Retinal pigment epithelial cell (primary cell): Measurements from ENCODE around the gene PLP2.
A peak's percentile ranks its signal among the peaks of the same experiment; 100 is the strongest.

Experiments
- DNase-seq: peaks from one replicate; pipeline ENCODE4 v3.0.0-alpha.2; 2010; ENCODE audit warnings: low read depth
- H3K4me3 ChIP-seq: 2 replicates; pipeline ENCODE4 v1.5.1; 2011; ENCODE audit warnings: mild to moderate bottlenecking, low read length, control low read depth, moderate library complexity
- CTCF ChIP-seq: conservative IDR thresholded peaks from 2 replicates; pipeline ENCODE4 v1.5.1; 2011; ENCODE audit warnings: low read depth, low read length, control low read depth, inconsistent platforms

Gene PLP2

GRCh38 chrX:49183701-49184281 is 12.1 kb downstream of the PLP2 start:
- TF ChIP-seq CTCF = no peak
- peak overlapping the region; percentile 21 for H3K4me3 ChIP-seq
- no peak for DNase-seq

DNA sequence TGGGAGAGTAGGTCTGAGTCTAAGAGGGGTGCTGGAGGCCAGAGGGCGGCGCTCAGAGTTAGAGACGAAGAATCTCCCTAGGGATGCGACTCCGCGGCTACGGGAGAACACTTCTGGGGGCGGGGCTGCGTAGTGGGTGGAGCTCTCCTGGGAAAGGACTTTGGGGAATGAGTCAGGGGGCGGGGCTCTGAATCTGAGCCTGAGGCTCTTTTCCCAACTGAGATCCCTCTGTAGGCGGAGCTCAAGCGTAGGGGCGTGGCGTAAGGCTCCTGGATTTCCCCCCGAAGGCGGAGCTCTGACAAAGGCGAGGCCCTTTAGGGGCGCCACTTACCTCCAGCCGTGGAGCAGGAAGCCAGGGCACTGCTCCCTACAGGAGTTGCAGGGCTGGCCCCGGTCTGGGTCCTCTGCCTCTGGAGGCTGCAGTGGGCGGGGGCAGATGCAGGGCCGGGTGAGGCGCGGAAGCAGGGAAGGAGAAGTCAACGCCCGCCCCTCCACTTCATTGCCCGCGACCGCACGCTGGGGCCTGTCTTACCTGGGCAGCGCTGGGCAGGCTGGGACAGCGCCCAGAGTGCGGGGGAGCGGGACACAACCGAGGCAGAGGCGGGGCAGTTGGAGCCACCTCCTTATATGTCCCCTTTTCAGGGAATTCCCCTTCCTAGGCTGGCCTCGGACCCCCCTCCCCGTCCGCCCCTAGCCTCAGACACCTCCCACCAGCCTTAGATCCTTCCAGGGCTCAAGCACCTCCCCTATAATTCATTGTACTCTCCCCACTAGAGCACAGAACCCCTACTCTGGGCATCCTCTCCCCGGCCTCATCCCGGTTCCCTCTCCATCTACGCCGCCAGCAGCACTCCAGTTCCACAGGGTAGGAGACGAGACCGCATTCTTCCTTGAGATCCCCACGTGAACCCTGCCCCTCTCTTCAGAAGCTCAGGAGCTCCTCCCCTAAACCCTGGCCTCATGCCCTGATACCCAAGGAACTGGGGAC is 12.9 kb downstream of the PLP2 start:
- peak; percentile 61 for DNase-seq
- TF ChIP-seq CTCF = no peak
- H3K4me3 ChIP-seq = peak overlapping the region; percentile 36

- peak; percentile 33 for TF ChIP-seq CTCF
- no peak for DNase-seq
Observed at GRCh38 chrX:49186125-49187027, 14.7 kb downstream of the PLP2 start, which contains the start of gene PRICKLE3. Gene PRICKLE3, minus strand, starts transcription at chrX:49186373. Its CDS starts 76 bp downstream, at chrX:49186297.

DNA sequence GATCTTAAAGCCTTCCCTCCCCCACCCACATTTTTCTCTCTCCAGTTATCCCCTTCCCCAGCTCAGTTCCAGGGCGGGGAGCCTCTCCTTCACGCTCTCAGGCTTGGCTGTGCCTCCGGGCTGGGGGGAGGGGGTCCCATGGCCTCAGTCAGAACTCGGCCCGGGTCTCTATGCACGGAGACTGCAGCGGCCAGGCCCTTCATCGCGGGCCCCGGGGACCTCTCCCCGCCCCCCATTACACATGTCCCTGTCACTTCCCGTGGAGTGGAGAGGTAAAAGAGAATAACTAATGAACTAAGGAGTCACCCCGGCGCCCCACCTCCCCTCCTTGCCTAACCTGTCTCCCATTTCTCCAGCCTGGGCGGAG is 15.3 kb downstream of the PLP2 start:
- TF ChIP-seq CTCF = no peak
- no peak overlapping the region for H3K4me3 ChIP-seq
- DNase-seq = no peak

More at GRCh38 chrX:49186125-49187027, 14.7 kb downstream of the PLP2 start, which contains the start of gene PRICKLE3:
- H3K4me3 ChIP-seq = peak within 1 kb of the TSS; percentile 60

GRCh38 chrX:49187526-49187925 is 15.8 kb downstream of the PLP2 start:
- DNase-seq = no peak
- H3K4me3 ChIP-seq = no peak overlapping the region
- no peak for TF ChIP-seq CTCF

GRCh38 chrX:49188468-49189076 is 16.9 kb downstream of the PLP2 start:
- DNase-seq = no peak
- no peak overlapping the region for H3K4me3 ChIP-seq
- no peak for TF ChIP-seq CTCF
